Breast epithelium (tissue), 4 donors: Measurements from ENCODE around the gene HSPB2. TPM values are rescaled to one million over a fixed set of nuclear protein-coding genes. Genes with fewer than 3 reads are reported as not detected.
A peak's percentile ranks its signal among the peaks of the same experiment; 100 is the strongest.

Experiments
- DNase-seq, 2 donors: peaks; one replicate each; pipeline ENCODE4 v3.0.0-alpha.2; 2019; ENCODE audit warnings: low spot score in 2 of 2
- H3K27ac ChIP-seq, 2 donors: fragments of 200-600 bp; sonication (generic) in 1 of 2; one replicate each; pipeline ENCODE4 v1.5.1; 2016 to 2019; ENCODE audit warnings: mild to moderate bottlenecking in 1 of 2
- H3K27me3 ChIP-seq, 2 donors: fragments of 200-600 bp; sonication (generic) in 1 of 2; one replicate each; pipeline versions ENCODE4 v1.5.1 to v1.6.0; 2017 to 2019; ENCODE audit warnings: control low read depth in 1 of 2, mild to moderate bottlenecking in 1 of 2
- H3K36me3 ChIP-seq: fragments of 200-600 bp; one replicate; pipeline ENCODE4 v1.5.1; 2019
- H3K4me1 ChIP-seq, 2 donors: fragments of 200-600 bp; sonication (generic); one replicate each; pipeline ENCODE4 v1.5.1; 2016 to 2019; ENCODE audit warnings: control low read depth in 1 of 2
- H3K4me3 ChIP-seq, 3 donors: fragments of 200-600 bp; sonication (generic); 1 replicate in 2 of 3; 2 replicates in 1 of 3; pipeline ENCODE4 v1.5.1; 2016 to 2019; ENCODE audit warnings: mild to moderate bottlenecking in 3 of 3, moderate library complexity in 2 of 3
- H3K9me3 ChIP-seq, 2 donors: fragments of 200-600 bp; sonication (generic) in 1 of 2; one replicate each; pipeline ENCODE4 v1.5.1; 2016 to 2019; ENCODE audit warnings: control low read depth in 1 of 2
- POLR2A ChIP-seq: fragments of 450-650 bp; IDR thresholded peaks from one replicate; pipeline ENCODE4 v1.6.1; 2016; ENCODE audit warnings: antibody characterized with exemption, mild to moderate bottlenecking, moderate library complexity
- POLR2AphosphoS5 ChIP-seq, 3 donors: sonication (generic); formaldehyde crosslinking; IDR thresholded peaks; one replicate each; pipeline ENCODE4 v1.6.1; 2017; ENCODE audit warnings: antibody characterized with exemption in 3 of 3
- intact Hi-C: fragments of 100-400 bp; cut with DNase I; formaldehyde crosslinking; loops from one replicate; pipeline ENCODE4 v1.15.1; 2023; ENCODE audit warnings: low total_unique reads
- total RNA-seq, 3 donors: library from RNA; depleted of rRNA; stranded (reverse); fragments of >200 nt; gene quantifications; one replicate each; pipeline ENCODE4 v1.1.0, GENCODE V29; 2016
- TF ChIP-seq, protein P1 (sequence below), 3 donors: fragments of 450-650 bp; IDR thresholded peaks; one replicate each; pipeline ENCODE4 v1.5.1; 2016 to 2017; ENCODE audit warnings: antibody characterized with exemption in 3 of 3, mild to moderate bottlenecking in 3 of 3, moderate library complexity in 3 of 3

HSPB2 gene
- total RNA-seq, 3 donors from 2014 or later = 0.98 to 2.1 (median 1.2) TPM

DNA sequence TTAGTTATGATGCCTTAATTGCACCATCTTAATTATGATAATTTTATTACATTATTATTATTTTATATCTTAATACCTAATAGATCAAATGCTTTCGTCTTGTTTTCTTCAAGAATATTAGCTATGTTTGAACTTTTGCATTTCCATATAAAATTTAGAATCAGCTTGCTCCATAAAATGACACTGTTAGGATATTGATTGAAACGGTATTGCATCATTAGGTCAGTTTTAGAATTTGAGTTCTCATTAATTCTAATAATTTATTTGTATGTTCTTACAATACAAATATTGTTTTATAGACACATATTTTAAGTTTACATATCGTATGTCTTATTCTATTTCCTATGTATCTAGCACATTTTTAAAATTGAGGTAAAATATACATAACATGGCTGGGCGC, 26.5 kb upstream of the HSPB2 start:
- H3K27me3 ChIP-seq = no peaks in the 10 kb centered on the region
- intact Hi-C loops = no loop called here
- H3K36me3 ChIP-seq = no peaks in the 10 kb centered on the region
- H3K4me3 ChIP-seq = no peak overlapping the region
- no peaks in the 10 kb centered on the region for H3K9me3 ChIP-seq
- no peak for DNase-seq
- no peaks in the 10 kb centered on the region for H3K4me1 ChIP-seq
- TF ChIP-seq POLR2A = no peak
- TF ChIP-seq, protein P1, sequence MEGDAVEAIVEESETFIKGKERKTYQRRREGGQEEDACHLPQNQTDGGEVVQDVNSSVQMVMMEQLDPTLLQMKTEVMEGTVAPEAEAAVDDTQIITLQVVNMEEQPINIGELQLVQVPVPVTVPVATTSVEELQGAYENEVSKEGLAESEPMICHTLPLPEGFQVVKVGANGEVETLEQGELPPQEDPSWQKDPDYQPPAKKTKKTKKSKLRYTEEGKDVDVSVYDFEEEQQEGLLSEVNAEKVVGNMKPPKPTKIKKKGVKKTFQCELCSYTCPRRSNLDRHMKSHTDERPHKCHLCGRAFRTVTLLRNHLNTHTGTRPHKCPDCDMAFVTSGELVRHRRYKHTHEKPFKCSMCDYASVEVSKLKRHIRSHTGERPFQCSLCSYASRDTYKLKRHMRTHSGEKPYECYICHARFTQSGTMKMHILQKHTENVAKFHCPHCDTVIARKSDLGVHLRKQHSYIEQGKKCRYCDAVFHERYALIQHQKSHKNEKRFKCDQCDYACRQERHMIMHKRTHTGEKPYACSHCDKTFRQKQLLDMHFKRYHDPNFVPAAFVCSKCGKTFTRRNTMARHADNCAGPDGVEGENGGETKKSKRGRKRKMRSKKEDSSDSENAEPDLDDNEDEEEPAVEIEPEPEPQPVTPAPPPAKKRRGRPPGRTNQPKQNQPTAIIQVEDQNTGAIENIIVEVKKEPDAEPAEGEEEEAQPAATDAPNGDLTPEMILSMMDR (IDR thresholded peaks at IDR 0.05) = no peak
- TF ChIP-seq POLR2AphosphoS5 (IDR thresholded peaks at IDR 0.05) = no peak
- no peak overlapping the region for H3K27ac ChIP-seq

DNA sequence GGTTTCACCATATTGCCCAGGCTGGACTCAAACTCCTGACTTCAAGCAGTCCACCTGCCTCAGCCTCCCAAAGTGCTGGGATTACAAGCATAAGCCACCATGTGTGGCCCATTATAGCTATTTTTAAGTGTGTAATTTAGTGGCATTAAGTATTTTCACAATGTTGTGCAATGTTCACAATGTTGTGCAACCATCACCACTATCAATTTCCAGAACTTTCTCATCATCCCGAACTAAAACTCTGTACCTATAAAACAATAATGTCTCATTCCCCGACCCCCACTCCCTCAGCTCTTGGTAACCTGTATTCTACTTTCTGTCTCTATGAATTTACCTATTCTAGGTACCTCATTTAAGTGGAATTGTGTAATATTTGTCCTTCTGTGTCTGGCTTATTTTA, 25.7 kb upstream of the HSPB2 start:
- no peaks in the 10 kb centered on the region for H3K27me3 ChIP-seq
- H3K27ac ChIP-seq = no peak overlapping the region
- no peak for TF ChIP-seq POLR2A
- TF ChIP-seq, protein P1 (IDR thresholded peaks at IDR 0.05) = no peak
- no peak for TF ChIP-seq POLR2AphosphoS5 (IDR thresholded peaks at IDR 0.05)
- no peak for DNase-seq
- no peaks in the 10 kb centered on the region for H3K36me3 ChIP-seq
- no peaks in the 10 kb centered on the region for H3K4me1 ChIP-seq
- H3K4me3 ChIP-seq = no peak overlapping the region
- no peaks in the 10 kb centered on the region for H3K9me3 ChIP-seq
- intact Hi-C loops = no loop called here

DNA sequence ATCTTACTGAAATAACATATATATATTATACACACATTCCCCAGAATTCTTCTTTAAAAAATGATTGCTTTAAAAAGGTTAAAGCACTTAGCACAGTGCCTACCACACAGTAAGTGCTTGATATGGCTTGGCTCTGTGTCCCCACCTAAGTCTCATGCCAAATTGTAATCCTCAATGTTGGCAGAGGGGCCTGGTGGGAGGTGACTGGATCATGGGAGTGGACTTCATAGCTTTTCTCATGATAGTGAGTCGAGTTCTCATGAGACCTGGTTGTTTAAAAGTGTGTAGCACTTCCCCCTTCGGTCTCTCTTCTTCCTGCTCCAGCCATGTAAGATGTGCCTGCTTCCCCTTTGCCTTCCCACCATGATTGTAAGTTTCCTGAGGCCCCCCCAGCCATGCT, 7.1 kb upstream of the HSPB2 start:
- Histone ChIP-seq H3K27me3 (no peaks in the 10 kb centered on the region), H3K4me1 (no peaks in the 10 kb centered on the region), H3K27ac (no peak overlapping the region), H3K36me3 (no peaks in the 10 kb centered on the region), H3K9me3 (no peaks in the 10 kb centered on the region), H3K4me3 (no peak overlapping the region)
- no peak for TF ChIP-seq POLR2A
- no peak for TF ChIP-seq POLR2AphosphoS5 (IDR thresholded peaks at IDR 0.05)
- TF ChIP-seq, protein P1 (IDR thresholded peaks at IDR 0.05) = no peak
- no peak for DNase-seq
- intact Hi-C loops = no loop called here

DNA sequence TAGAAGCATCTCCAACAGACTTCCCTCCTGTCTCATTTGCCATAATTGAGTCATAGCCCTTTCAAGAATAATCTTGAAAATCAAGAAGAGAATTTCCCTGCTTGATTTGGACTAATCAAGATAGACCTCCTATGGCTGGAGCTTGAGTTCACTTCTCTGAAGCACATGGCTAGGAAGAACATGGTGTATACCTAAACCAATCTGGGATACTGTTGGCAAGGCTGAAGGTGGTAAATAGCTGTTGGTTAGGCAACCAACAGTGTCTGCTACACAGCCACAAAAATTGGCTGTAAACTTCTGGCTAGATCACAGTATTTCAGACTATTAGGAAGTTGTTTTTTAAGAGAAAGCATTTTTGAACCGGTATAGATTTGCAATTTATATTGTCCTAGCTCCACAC, 5.9 kb upstream of the HSPB2 start:
- H3K27ac ChIP-seq = no peak overlapping the region

DNA sequence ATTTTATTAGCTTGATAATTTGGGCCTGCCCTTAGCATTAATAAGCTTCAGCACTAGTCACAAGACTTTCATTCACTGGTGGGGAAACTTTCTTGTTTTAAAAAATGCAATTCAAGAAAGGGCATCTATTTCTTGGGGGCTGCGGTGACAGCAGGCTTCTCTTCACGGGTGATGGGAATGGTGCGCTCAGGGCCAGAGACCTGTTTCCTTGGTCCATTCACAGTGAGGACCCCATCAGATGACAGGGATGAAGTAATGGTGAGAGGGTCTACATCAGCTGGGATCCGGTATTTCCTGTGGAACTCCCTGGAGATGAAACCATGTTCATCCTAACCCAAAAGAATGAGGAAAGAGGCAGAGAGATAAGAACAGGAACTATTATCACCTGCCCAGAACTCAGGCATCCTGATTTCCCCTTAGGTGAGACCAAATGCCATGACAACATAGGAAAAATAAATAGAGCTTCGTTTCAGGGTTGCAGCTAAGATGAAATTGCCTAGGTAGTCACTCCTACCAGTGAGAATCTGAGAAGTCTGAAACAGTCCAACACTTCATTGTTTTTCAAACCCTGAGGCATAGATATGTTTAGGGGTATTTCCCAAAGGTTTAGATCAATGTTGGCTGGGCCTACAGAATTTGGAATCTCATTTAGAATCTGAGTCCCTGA, 3.8 kb upstream of the HSPB2 start:
- peak overlapping the region in 2 of 3 donors; percentile 61 to 78 for H3K4me3 ChIP-seq
- intact Hi-C loops = no loop called here
- no peaks in the 10 kb centered on the region for H3K4me1 ChIP-seq
- no peaks in the 10 kb centered on the region for H3K36me3 ChIP-seq
- no peaks in the 10 kb centered on the region for H3K9me3 ChIP-seq
- peak overlapping the region; percentile 62 to 96 for H3K27ac ChIP-seq
- TF ChIP-seq POLR2AphosphoS5 (IDR thresholded peaks at IDR 0.05) (no peak), POLR2A (no peak)
- no peaks in the 10 kb centered on the region for H3K27me3 ChIP-seq
- DNase-seq = no peak

More for the DNA sequence above, 5.9 kb upstream of the HSPB2 start:
- TF ChIP-seq POLR2A = no peak
- TF ChIP-seq, protein P1 (IDR thresholded peaks at IDR 0.05) = no peak
- no peak for TF ChIP-seq POLR2AphosphoS5 (IDR thresholded peaks at IDR 0.05)
- DNase-seq = no peak
- Histone ChIP-seq H3K9me3 (no peaks in the 10 kb centered on the region), H3K4me3 (no peak overlapping the region), H3K36me3 (no peaks in the 10 kb centered on the region), H3K4me1 (no peaks in the 10 kb centered on the region), H3K27me3 (no peaks in the 10 kb centered on the region)
- intact Hi-C loops = no loop called here
